Transverse colon (tissue), 4 donors: Measurements from ENCODE around the gene MRPL33. TPM values are rescaled to one million over a fixed set of nuclear protein-coding genes. Genes with fewer than 3 reads are reported as not detected.

ENCODE experiments used
- DNase-seq: peaks from one replicate; pipeline ENCODE4 v3.0.0-alpha.2; 2019
- H3K27ac ChIP-seq, 4 donors: fragments of 200-600 bp; sonication (generic); 2 replicates each; pipeline ENCODE4 v1.5.1; 2016 to 2018; ENCODE audit warnings: inconsistent platforms in 4 of 4
- H3K27me3 ChIP-seq: fragments of 200-600 bp; sonication (generic); 2 replicates; pipeline ENCODE4 v1.5.1; 2017; ENCODE audit warnings: inconsistent platforms
- H3K36me3 ChIP-seq, 4 donors: fragments of 200-600 bp; sonication (generic); 2 replicates each; pipeline ENCODE4 v1.5.1; 2017 to 2019; ENCODE audit warnings: inconsistent platforms in 4 of 4
- H3K4me1 ChIP-seq, 4 donors: fragments of 200-600 bp; sonication (generic); 2 replicates each; pipeline ENCODE4 v1.5.1; 2017 to 2020; ENCODE audit warnings: inconsistent platforms in 4 of 4
- H3K4me3 ChIP-seq, 4 donors: fragments of 200-600 bp; sonication (generic); 1 replicate in 1 of 4; 2 replicates in 3 of 4; pipeline versions ENCODE4 v1.5.1 to v1.6.1; 2017 to 2019; ENCODE audit warnings: inconsistent platforms in 4 of 4
- H3K9me3 ChIP-seq, 2 donors: fragments of 200-600 bp; sonication (generic); 2 replicates each; pipeline ENCODE4 v1.5.1; 2017 to 2019; ENCODE audit warnings: inconsistent platforms in 2 of 2
- CTCF ChIP-seq, 5 experiments: fragments of 200-600 bp in 3 of 5; fragments of 450-650 bp in 2 of 5; sonication (generic) in 3 of 5; IDR thresholded peaks; 1 replicate in 2 of 5; 2 replicates in 3 of 5; pipeline ENCODE4 v1.5.1; 2016 to 2017; ENCODE audit warnings: antibody characterized with exemption in 5 of 5, inconsistent platforms in 3 of 5, mild to moderate bottlenecking in 2 of 5, moderate library complexity in 1 of 5
- EP300 ChIP-seq: sonication (generic); formaldehyde crosslinking; IDR thresholded peaks from one replicate; pipeline ENCODE4 v1.6.1; 2017; ENCODE audit warnings: antibody characterized with exemption, low read depth
- POLR2A ChIP-seq: fragments of 450-650 bp; IDR thresholded peaks from one replicate; pipeline ENCODE4 v1.6.1; 2016; ENCODE audit warnings: antibody characterized with exemption, mild to moderate bottlenecking, moderate library complexity
- POLR2AphosphoS5 ChIP-seq, 3 donors: sonication (generic); formaldehyde crosslinking; IDR thresholded peaks; one replicate each; pipeline ENCODE4 v1.6.1; 2016; ENCODE audit warnings: antibody characterized with exemption in 3 of 3
- WGBS, 2 donors: methylation state at CpG; one replicate each; pipeline ENCODE4 v1.1.5; 2018; ENCODE audit warnings: low coverage in 1 of 2; 5-methylcytosine and 5-hydroxymethylcytosine counted together
- in situ Hi-C, 4 donors: fragments of 200-750 bp; cut with MboI; loops; one replicate each; pipeline versions ENCODE4 v1.15.0 to v1.15.1; 2017; ENCODE audit warnings: low sequenced_read_pairs in 3 of 4, low pct_ligation_motif_present in 1 of 4, low pct_unique_long_range_greater_than_20kb in 1 of 4
- intact Hi-C: fragments of 100-400 bp; cut with DNase I; formaldehyde crosslinking; loops from one replicate; pipeline ENCODE4 v1.15.1; 2023; ENCODE audit warnings: low total_unique reads
- total RNA-seq, 4 donors: library from RNA; depleted of rRNA; stranded (reverse); fragments of >200 nt; gene quantifications; one replicate each; pipeline ENCODE4 v1.1.0, GENCODE V29; 2016

MRPL33 gene
- total RNA-seq, 4 donors from 2014 or later: 7.2 to 89.4 (median 45.7) TPM

GRCh38 chr2:27724191-27724590, 47.3 kb upstream of the MRPL33 start:
- DNase-seq: no peak
- 62 to 78% methylated on average over 3 of the region's 3 CpGs for WGBS, 2 donors
- Histone ChIP-seq H3K9me3 (no peaks in the 10 kb centered on the region), H3K4me3 (no peak overlapping the region), H3K27ac (peak overlapping the region; percentile 61 to 73 (median 64)), H3K27me3 (no peaks in the 10 kb centered on the region), H3K4me1 (peaks cover 4 to 12% (median 5%) of the 10 kb centered on the region in 4 donors), H3K36me3 (no peaks in the 10 kb centered on the region)
- in situ Hi-C loops (no loop called here), intact Hi-C loops (loop anchor here (5.0 kb wide), 1 partner anchor 728 kb away; no protein-coding TSS in a partner anchor)
- TF ChIP-seq POLR2A (no peak), EP300 (no peak), POLR2AphosphoS5 (IDR thresholded peaks at IDR 0.05) (no peak), CTCF (IDR thresholded peaks at IDR 0.05) (no peak)

- intact Hi-C loops: loop anchor here (5.0 kb wide), 1 partner anchor 727 kb away; no protein-coding TSS in a partner anchor
- no peak overlapping the region for H3K4me3 ChIP-seq
- no peaks in the 10 kb centered on the region for H3K36me3 ChIP-seq
- peak overlapping the region; percentile 61 to 73 (median 64) for H3K27ac ChIP-seq
- H3K9me3 ChIP-seq: no peaks in the 10 kb centered on the region
- no peaks in the 10 kb centered on the region for H3K27me3 ChIP-seq
- no peak for DNase-seq
- in situ Hi-C loops: loop anchor here in 2 of 4 donors (25.0 kb wide), 2 partner anchors 712 to 737 kb away; no protein-coding TSS in a partner anchor
- TF ChIP-seq EP300 (no peak), POLR2AphosphoS5 (IDR thresholded peaks at IDR 0.05) (peak in 2 of 3 donors; percentile 36 to 68)
- H3K4me1 ChIP-seq: peaks cover 4 to 12% (median 5%) of the 10 kb centered on the region in 4 donors
- 44 to 73% methylated on average over 2 to 5 of the region's 5 CpGs for WGBS, 2 donors
These were observed 46.4 kb upstream of the MRPL33 start for GRCh38 chr2:27724905-27725701.

GRCh38 chr2:27727257-27727656, 44.3 kb upstream of the MRPL33 start:
- Histone ChIP-seq H3K4me3 (no peak overlapping the region), H3K4me1 (peaks cover 4 to 12% (median 5%) of the 10 kb centered on the region in 4 donors), H3K27me3 (no peaks in the 10 kb centered on the region), H3K36me3 (no peaks in the 10 kb centered on the region), H3K9me3 (no peaks in the 10 kb centered on the region), H3K27ac (no peak overlapping the region)
- intact Hi-C loops (no loop called here), in situ Hi-C loops (loop anchor here in 2 of 4 donors (25.0 kb wide), 2 partner anchors 710 to 735 kb away; no protein-coding TSS in a partner anchor)
- TF ChIP-seq POLR2AphosphoS5 (IDR thresholded peaks at IDR 0.05) (no peak), POLR2A (no peak), EP300 (no peak), CTCF (IDR thresholded peaks at IDR 0.05) (no peak)
- DNase-seq: peak; percentile 43
- 77% methylated on average over 9 of the region's 9 CpGs; no CpG with 5 or more reads in 1 of the 2 donors for WGBS, 2 donors

- TF ChIP-seq EP300: no peak
- no peak for TF ChIP-seq POLR2AphosphoS5 (IDR thresholded peaks at IDR 0.05)
- Histone ChIP-seq H3K9me3 (no peaks in the 10 kb centered on the region), H3K4me1 (peaks cover 4 to 10% (median 5%) of the 10 kb centered on the region in 4 donors), H3K27me3 (no peaks in the 10 kb centered on the region), H3K27ac (no peak overlapping the region), H3K4me3 (no peak overlapping the region), H3K36me3 (no peaks in the 10 kb centered on the region)
- DNase-seq: no peak
- intact Hi-C loops (no loop called here), in situ Hi-C loops (loop anchor here in 2 of 4 donors (25.0 kb wide), 2 partner anchors 709 to 734 kb away; no protein-coding TSS in a partner anchor)
- 87 to 94% methylated on average over 3 to 5 of the region's 5 CpGs for WGBS, 2 donors
These were observed 43.2 kb upstream of the MRPL33 start for GRCh38 chr2:27728081-27728858.
